SW480 (cell line): ENCODE measurements around the gene KIF21A.
"Not testable (repeated sequence)": the region's sequence is repeated elsewhere in the genome, so short reads cannot be mapped to it uniquely, and the experiment has no call there.

Experiments
- DNase-seq: peaks from one replicate; pipeline ENCODE4 v3.0.0-alpha.2; 2016; ENCODE audit warnings: low spot score

Gene KIF21A

DNA sequence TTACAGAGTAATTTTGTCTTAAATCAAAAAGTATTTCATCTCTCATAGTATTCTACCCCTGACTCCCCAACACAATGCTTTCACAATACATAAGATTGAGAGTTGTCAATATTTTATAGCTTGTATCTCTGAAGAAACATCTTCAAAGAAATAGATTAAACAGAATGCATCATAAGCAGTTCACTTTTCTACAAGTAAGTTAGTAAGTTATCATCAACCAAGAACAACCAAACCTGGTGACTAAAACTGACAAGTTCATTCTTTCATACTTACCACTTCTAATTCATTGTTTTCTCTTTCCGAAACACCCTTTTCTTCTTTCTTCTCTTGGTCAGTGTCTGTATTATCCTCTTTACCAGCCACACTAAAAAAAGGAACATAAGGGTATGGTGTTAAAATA lies 101.2 kb downstream of the KIF21A start:
- no peak for DNase-seq

DNA sequence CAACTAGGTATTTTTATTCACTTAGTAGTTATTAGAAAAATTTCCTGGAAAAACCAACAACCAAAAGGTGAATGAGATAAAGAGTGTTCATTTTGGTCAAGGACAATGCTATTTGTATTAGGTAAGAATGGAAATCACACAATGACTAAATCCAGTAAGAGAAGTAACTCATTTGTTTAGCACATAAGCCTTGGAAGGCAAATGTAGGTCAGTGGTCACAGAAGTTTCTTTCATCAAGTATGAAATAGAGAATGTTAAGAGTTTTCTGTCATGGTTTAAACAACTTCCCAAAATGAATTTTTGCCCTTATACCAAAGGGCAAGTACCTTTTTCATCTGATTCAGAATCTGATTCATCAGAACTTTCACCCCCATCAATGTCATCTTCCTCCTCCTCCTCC lies 101.7 kb downstream of the KIF21A start:
- DNase-seq: no peak

DNA sequence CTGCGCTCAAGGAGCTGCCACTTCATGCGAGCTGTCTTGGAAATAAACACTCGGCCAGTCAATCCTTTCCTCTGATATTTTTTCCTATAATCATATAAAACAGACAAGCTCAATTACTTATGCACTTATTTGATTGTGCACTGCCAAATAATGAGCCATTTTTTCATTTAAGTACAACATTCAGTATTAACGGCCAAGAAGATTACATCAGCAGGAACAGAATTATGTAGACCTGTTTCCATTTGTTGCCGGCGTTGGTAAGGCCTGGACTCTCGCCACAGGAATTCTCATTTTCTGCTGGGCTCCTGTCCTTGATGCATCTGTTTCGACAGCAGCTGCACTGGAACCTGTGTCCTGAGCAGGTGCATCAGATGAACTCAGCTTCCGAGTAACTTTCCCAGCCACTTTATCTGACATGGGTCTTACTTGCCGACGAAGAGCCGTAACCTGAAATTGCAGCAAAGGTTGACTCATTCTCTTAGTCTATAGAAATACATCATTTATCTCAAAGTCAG lies 110.2 kb downstream of the KIF21A start:
- DNase-seq: no peak

DNA sequence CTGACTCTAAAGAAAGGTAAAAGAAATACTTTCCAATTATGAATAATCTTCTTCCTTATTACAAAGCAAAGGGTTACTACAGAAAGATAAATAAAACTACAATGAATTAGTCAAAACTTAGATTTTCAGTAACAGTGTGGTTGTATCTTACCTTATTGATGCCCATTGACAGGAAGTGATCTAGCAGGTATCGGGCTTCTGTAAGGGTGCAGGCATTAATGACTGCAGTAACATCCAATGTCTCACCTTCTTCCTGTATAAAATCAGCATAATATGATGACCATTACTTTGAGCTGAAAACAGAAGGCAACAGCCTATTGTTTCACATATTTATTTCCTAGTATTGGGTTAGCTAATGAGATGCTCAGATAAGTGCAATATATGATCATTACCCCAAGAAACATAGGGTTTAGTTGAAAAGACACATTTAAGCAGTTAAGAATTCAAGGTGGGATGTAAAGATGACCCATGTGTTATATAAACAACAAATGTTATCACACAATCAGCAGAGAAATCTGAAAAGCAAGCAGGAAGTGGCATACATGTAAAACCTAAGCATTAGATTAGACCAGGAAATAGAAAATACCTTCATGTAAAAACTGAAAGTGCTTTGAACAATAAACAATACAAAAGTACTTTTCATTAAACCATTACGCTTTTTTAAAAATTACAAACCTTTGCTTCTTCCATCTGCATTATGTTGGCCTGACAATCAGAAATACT lies 111.2 kb downstream of the KIF21A start:
- DNase-seq: no peak

GRCh38 chr12:39329876-39330275 lies 113.0 kb downstream of the KIF21A start:
- DNase-seq: no peak

GRCh38 chr12:39329018-39329417 lies 113.9 kb downstream of the KIF21A start:
- no peak for DNase-seq

- no peak for DNase-seq
Measured at GRCh38 chr12:39327965-39328364, 115.0 kb downstream of the KIF21A start.

DNA sequence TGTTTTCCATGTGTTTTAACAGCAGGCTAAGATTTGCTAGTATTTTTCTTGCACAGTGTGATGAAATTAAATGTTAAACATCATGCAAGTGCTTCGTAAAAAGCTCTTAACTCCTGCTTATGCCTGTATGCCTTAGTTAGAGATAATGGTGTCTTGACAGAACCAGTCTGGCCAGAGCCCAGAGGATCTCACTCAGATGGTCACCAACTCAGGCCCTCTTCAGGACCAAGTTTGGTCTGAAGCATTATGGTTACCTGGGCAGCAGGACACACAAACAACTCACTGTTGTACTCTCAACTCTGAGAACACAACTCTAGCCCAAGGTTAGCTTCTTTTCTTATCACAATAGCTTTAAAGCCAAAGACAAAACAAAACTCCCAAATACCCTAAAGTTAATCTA lies 115.4 kb downstream of the KIF21A start:
- DNase-seq: no peak

GRCh38 chr12:39319180-39319579 lies 123.7 kb downstream of the KIF21A start:
- no peak for DNase-seq

- no peak for DNase-seq
Measured at GRCh38 chr12:39314547-39314946, 128.4 kb downstream of the KIF21A start.

GRCh38 chr12:39309516-39309915 lies 133.4 kb downstream of the KIF21A start:
- DNase-seq: no peak

DNA sequence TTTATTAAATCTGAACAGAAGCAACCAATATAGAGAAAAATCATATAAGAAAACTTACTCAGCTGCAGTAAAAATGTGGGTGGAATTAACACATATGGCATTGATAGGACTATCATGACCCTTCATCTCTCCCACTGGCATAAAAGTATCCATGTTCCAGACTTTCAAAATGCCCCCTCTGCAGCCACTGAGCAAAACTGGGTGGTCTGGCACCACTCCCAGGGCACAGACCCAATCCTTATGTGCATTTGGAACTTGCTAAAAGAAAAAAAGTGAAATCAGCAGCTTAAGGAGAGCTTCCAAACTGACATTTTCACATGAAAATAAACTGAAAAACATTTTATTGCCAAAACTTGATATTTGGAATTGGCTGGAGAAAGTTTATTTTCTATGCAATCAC lies 141.5 kb downstream of the KIF21A start:
- DNase-seq: no peak

- DNase-seq: no peak
Measured at GRCh38 chr12:39300799-39301198, 142.1 kb downstream of the KIF21A start.

DNA sequence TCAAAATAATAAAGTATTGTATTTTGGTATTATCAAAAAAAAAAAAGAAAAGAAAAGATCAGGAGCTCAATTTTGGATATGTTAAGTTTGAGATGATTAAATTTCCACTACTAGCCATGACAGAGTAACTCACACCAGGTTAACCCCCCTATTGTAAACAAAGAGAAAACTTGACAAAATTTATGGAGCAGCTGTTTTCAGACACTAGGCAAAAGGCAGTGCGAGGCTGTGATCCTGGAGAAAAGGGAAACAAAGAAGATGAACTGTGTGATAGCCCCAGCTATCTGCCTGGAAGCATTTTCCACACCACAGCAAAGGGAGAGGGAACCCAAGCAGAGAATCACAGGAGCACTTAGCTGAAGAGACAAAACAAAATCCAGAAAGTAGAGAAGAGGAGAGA lies 145.0 kb downstream of the KIF21A start:
- no peak for DNase-seq

DNA sequence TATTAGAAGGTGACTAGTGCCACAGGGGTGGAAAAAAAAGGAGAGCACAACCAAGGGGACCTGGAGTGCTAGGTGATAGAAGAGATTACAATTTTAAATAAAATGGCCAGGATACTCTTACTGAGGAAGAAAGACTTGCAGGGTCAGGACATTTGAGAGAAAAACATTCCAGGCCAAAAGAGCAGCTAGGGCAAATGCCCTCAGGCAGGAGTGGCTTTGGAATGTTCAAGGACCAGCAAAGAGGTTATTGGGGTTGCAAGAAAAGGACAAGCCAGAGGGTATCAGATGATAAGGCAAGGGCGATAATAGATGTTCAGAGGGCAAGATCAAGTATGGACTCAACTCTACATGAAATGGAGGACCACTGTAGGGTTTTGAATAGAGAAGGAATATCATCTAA lies 146.4 kb downstream of the KIF21A start:
- DNase-seq: no peak

DNA sequence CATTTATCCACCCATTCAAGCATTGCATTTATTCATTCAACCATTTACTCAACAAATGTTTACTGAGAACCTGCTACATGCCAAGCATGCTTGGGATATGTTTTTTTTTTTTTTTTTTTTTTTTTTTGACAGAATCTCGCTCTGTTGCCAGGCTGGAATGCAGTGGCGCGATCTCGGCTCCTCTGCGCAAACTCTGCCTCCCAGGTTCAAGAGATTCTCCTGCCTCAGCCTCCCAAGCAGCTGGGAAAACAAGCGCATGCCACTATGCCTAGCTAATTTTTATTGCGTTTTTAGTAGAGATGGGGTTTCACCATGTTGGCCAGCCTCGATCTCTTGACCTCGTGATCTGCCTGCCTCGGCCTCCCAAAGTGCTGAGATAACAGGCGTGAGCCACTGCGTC lies 147.3 kb downstream of the KIF21A start:
- not testable (repeated sequence) for DNase-seq

GRCh38 chr12:39294715-39295114 lies 148.2 kb downstream of the KIF21A start:
- no peak for DNase-seq

DNA sequence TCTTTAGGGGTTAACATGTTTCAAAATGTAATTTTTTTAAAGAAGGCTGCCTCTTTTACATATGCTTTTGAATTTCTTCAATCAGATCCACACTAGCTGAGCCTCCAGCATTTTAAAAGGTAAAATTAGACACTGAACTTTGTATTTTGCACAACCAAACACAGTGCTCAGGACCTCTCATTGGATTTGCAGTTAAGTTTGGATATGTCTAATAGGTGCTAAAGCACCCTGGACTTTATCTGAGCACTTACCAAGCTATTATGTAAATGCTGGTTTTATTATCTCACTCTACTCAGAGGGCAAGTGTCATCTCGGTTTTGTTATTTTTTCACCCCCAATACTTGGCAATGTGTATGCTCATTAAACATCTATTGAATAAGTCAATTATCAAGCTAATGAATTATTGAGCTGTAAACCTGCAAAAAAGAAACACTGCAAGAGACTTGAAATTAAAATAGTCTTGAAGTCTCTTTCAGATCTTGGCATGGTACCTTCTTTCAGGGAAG lies 150.7 kb downstream of the KIF21A start:
- no peak for DNase-seq

DNA sequence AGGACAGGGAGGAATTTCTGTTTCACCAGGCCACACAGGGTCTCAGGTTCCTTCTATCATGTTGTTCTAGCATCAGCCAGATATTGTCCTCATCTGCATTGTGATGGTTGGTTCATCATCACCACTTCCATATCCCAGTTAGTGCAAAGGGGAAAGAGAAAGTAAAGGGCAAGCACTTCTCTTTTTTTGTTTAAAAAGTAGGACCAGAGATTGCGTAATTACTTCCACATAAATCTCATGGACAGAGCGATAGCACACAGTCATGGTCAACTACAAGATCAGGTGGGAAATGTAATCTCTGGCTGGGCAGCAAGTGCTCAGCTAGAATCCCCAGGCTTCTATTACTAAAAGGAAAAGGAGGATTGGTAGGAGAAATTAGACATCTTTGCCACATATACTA lies 155.1 kb downstream of the KIF21A start:
- DNase-seq: no peak

GRCh38 chr12:39287409-39287808 lies 155.5 kb downstream of the KIF21A start:
- DNase-seq: no peak

DNA sequence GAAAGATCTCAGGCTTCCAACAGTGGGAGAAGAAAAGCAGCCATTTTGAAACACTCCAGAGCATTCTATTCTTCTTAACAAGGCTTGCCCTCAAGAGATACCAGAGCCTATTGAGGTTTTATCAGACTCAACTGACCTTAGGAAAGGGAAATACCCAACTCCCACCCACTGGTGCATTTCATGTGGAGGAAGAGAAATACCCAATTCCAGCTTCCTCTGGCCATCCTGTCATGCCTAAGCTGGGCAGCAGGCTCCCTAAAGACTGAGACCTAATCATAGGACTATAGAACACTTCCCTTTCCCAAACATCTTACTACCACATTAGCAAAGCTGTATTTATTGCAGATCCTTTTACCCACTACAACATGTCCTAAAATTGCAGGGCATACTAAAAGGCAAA lies 164.5 kb downstream of the KIF21A start:
- DNase-seq: no peak

- DNase-seq: no peak
Measured at GRCh38 chr12:39277416-39277815, 165.5 kb downstream of the KIF21A start.

DNA sequence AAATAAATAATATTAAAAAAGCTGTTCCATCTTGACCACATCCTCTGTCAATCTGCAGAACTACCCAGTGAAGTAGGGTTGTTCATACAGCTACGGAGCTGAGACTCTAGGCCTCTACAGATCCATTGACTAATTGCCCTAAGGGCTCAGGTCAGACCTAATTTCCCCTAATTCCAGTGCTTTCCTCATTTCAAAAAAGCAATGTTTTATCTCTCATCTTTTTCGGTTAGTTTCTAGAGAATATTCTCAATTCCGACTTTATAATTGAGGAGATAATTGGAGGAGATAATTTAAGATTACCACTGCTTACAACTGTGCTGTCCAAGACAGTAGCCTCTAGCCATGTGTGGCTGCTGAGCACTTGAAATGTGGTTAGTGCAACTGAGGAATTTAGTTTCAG lies 167.1 kb downstream of the KIF21A start:
- DNase-seq: no peak
